ENCODE results near the gene TTC22. TPM values are rescaled to one million over a fixed set of nuclear protein-coding genes. Genes with fewer than 3 reads are reported as not detected.

The TTC22 gene
- total and polyA plus RNA-seq, 12 donors = 0.06 to 1.0 (median 0.15) TPM; not detected in 5

GRCh38 chr1:54806931-54807611, 5.9 kb upstream of the TTC22 start:
- intact Hi-C loops (cut with DNase I) = loop anchor here in 7 of 10 donors (10.0 kb wide), 5 partner anchors 132 to 942 kb away; no protein-coding TSS in a partner anchor
- DNase-seq (no peak), ATAC-seq (peak in 1 of 8 donors; percentile 28)
- no peaks in the 10 kb centered on the region for H3K9me3 ChIP-seq
- H3K27me3 ChIP-seq = peaks cover 0 to 27% (median 6%) of the 10 kb centered on the region in 7 donors
- no peaks in the 10 kb centered on the region for H3K36me3 ChIP-seq
- TF ChIP-seq CTCF (IDR thresholded peaks at IDR 0.05) = no peak
- H3K4me1 ChIP-seq = peaks cover 0 to 14% (median 0%) of the 10 kb centered on the region in 9 donors
- H3K27ac ChIP-seq = no peak overlapping the region
- 74 to 79% methylated on average over 11 of the region's 11 CpGs for WGBS, 2 donors
- no peak overlapping the region for H3K4me3 ChIP-seq

GRCh38 chr1:54805981-54806381, 4.9 kb upstream of the TTC22 start:
- TF ChIP-seq CTCF (IDR thresholded peaks at IDR 0.05) = no peak
- 73 to 75% methylated on average over 35 of the region's 35 CpGs for WGBS, 2 donors
- H3K27me3 ChIP-seq = peaks cover 0 to 38% (median 17%) of the 10 kb centered on the region in 7 donors
- H3K4me1 ChIP-seq = peaks cover 0 to 25% (median 5%) of the 10 kb centered on the region in 9 donors
- no peak overlapping the region for H3K4me3 ChIP-seq
- H3K36me3 ChIP-seq = no peaks in the 10 kb centered on the region
- intact Hi-C loops (cut with DNase I) = loop anchor here in 7 of 10 donors (10.0 kb wide), 5 partner anchors 131 to 941 kb away; no protein-coding TSS in a partner anchor
- H3K9me3 ChIP-seq = no peaks in the 10 kb centered on the region
- no peak for ATAC-seq
- no peak overlapping the region for H3K27ac ChIP-seq
- no peak for DNase-seq

- no peak for ATAC-seq
- no peaks in the 10 kb centered on the region for H3K9me3 ChIP-seq
- DNase-seq = no peak
- no peak overlapping the region for H3K4me3 ChIP-seq
- 93 to 95% methylated on average over 3 of the region's 3 CpGs for WGBS, 2 donors
- H3K27me3 ChIP-seq = peaks cover 0 to 43% (median 22%) of the 10 kb centered on the region in 7 donors
- peaks cover 0 to 28% (median 9%) of the 10 kb centered on the region in 9 donors for H3K4me1 ChIP-seq
- no peaks in the 10 kb centered on the region for H3K36me3 ChIP-seq
- intact Hi-C loops (cut with DNase I) = loop anchor here in 7 of 10 donors (10.0 kb wide), 5 partner anchors 131 to 941 kb away; no protein-coding TSS in a partner anchor
- no peak for TF ChIP-seq CTCF (IDR thresholded peaks at IDR 0.05)
- no peak overlapping the region for H3K27ac ChIP-seq
Measured at GRCh38 chr1:54805466-54805865, 4.3 kb upstream of the TTC22 start.

GRCh38 chr1:54804471-54805132, 3.5 kb upstream of the TTC22 start:
- intact Hi-C loops (cut with DNase I) = loop anchor here in 7 of 10 donors (10.0 kb wide), 5 partner anchors 130 to 940 kb away; no protein-coding TSS in a partner anchor
- H3K27ac ChIP-seq = no peak overlapping the region
- no peaks in the 10 kb centered on the region for H3K9me3 ChIP-seq
- DNase-seq (no peak), ATAC-seq (no peak)
- no peaks in the 10 kb centered on the region for H3K36me3 ChIP-seq
- 83 to 88% methylated on average over 6 of the region's 6 CpGs for WGBS, 2 donors
- no peak overlapping the region for H3K4me3 ChIP-seq
- H3K27me3 ChIP-seq = peaks cover 0 to 52% (median 30%) of the 10 kb centered on the region in 7 donors
- TF ChIP-seq CTCF (IDR thresholded peaks at IDR 0.05) = no peak
- peaks cover 0 to 35% (median 9%) of the 10 kb centered on the region in 9 donors for H3K4me1 ChIP-seq
